ENCODE data around the gene SLC52A3.
"Not testable (repeated sequence)": the region's sequence is repeated elsewhere in the genome, so short reads cannot be mapped to it uniquely, and the experiment has no call there.

The SLC52A3 gene

DNA sequence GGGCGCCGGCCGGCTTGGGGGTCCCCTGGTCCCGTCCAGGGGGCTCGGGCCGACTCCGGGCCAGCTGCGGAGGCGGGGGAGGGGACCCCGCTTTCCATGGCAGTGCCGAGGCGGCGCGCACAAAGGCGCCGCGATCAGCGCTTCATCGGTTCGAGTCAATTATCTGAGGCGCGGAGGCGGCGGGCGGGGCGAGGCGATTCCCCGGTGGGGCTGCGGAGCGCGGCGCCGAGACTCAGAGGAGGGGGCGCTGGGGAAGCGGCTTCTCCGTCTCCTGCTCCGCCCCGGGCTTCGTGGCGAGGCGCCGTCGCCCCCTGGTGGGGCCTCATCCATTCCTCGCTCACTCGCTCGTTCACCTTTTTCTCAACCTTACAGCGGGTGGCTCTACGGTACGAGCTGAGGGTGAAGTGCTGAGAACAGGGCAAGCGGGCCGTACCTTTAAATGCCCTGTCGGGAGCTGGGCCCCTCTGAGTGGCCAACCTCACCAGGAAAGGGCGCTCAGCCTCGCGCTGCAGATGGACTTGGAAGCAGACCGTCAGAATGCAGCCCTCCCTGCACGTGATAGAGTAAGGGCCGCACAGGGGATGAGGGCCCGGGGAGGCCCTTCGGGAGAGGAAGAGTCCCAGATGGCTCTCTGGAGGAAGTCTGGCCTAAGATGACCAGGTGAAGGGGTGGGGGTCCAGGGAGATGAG, 39.9 kb downstream of the SLC52A3 start:
- DNase-seq (ENCODE audit: low spot score), result peak; percentile 33

DNA sequence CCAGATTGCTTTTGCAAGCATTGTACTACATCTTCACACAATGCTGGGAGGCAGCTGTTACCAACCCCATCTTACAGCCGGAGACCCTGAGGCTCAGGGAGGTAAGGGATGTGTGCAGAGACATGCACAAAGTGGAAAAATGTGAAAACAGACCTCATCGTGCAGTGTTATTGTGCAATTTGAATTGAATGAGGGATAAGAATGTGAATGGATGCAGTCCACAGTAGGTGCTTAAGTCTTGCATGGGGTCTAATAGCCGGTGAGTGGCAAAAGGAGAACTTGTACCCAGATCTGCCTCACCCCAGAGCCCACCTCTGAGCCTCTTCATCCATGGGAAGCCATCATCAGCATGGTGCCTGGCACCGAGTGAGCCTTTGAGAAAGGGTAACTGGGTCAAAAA, 42.1 kb downstream of the SLC52A3 start:
- no peak for DNase-seq (ENCODE audit: low spot score)

DNA sequence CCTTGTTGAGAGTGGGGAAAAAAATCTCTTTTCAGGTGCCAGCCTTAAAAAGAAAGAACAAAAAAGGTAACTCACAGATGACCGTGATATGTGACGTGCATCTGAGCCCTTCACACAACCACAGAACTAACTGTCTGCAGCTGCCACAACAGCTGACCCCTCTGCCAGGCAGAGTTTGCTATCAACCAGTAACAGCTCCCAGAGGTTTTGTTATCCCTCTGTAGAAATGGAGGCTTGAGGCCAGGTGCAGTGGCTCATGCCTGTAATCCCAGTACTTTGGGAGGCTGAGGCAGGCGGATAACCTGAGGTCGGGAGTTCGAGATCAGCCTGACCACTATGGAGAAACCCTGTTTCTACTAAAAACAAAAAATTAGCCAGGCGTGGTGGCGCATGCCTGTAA, 42.8 kb downstream of the SLC52A3 start:
- DNase-seq (ENCODE audit: low spot score), result no peak

DNA sequence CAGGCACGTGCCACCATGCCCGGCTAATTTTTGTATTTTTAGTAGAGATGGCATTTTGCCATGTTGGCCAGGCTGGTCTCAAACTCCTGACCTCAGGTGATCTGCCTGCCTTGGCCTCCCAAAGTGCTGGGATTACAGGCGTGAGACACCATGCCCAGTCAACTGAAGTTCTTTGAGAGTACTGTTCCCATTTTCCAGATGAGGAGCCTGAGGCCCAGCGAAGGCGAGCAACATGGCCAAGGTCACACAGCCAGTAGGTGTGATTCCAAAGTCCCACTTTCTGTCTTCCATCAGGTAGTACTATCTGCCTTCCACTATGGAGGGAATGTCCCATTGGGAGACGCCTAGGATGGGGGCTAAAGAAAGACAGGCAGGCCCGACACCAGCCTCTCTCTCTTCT, 43.5 kb downstream of the SLC52A3 start:
- DNase-seq (ENCODE audit: low spot score), result not testable (repeated sequence)

DNA sequence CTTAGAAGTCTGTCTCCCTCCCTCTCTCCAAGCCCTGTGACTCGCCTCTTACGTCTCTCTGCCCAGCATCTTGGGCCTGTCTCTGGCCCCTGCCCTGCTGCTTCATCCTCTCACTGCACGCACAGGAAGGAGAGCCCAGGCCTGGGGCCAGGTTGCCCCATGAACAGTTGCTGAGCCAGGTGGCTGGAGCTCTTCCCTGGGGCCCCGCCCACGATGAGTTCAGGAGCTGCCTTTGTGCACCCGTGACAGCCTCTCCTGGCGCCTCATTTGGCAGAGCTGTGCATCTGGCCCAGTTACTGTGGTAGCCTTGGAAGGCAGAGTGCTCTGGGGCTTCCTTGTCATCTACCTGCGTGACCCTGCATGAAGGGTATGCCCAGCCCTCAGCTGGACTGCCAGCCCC, 44.5 kb downstream of the SLC52A3 start:
- no peak for DNase-seq (ENCODE audit: low spot score)

DNA sequence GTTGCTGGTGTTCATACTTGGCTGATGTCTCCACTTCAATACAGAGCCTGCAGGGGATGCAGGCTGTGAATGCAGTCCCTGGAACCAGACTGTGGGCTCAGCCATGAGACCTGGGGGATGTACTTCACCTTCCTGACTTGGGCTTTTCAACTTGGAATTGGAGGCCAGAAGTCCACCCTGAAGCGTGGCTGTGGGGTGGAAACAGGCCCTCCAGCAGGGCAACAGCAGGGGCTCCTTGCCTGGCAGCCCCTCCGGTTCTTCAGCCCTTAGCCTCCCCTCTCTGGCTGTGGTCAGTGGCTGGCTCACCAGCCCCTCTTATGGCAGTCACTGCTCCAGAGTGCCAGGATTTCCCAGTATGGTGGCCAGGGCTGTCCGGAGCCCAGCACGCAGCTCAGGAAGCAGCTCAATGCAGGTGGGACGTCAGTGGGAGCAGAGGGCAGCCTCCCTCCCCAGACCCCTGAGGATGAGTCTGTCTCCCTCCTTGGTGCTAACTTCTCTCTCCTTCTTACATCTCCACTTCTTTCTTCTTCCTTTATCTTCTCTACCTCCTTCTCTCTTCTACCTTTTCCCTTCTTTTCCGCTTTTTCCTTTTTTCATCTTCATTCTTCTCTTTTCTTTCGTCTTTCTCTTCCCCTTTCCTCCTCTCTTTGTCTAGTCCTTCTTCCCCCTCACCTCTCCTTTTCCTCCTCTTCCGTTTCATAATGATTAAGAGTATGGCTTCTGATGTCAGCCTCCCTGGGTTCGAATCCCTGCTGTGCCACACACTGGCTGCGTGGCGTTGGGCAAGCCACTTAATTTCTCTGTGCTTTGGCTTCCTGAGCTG, 45.3 kb downstream of the SLC52A3 start:
- DNase-seq (ENCODE audit: low spot score), result no peak

DNA sequence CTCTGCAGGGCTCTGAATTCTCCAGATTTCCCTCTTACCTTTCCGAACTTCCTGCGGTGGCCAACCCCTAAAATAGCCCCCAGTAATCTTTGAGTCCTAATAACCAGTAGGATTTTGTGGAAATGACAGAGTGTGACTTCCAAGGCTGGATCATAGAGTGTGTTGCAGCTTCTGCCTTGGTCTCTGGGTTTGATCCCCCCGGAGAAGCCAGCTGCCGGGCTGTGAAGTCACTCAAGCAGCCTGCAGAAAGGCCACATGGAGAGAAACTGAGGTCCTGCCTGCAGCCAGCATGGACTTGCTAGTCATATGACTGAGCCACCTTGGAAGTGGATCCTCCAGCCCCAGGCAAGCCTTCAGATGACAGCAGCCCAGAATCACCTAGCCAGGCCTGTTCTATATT, 46.4 kb downstream of the SLC52A3 start:
- no peak for DNase-seq (ENCODE audit: low spot score)

DNA sequence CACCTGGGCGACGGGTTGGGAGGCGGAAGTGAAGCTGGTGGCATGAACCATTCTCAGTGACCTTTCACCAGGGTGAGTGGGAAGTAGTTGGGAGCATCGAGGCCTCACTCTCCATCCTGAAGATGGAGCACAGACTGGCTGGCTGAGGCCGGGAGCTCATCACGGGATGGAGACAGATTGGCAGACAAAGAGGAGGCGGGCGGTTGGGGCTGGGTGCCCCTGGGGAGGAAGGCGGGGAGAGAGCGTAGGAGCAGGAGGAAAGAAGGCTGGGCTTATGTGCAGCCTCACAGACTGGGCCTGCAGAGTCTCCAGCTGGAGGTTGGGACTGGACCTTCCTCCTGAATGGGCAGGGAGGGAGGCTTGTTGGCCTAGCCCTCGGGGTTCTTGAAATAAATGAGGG, 48.5 kb downstream of the SLC52A3 start:
- peak; percentile 60 for DNase-seq (ENCODE audit: low spot score)

DNA sequence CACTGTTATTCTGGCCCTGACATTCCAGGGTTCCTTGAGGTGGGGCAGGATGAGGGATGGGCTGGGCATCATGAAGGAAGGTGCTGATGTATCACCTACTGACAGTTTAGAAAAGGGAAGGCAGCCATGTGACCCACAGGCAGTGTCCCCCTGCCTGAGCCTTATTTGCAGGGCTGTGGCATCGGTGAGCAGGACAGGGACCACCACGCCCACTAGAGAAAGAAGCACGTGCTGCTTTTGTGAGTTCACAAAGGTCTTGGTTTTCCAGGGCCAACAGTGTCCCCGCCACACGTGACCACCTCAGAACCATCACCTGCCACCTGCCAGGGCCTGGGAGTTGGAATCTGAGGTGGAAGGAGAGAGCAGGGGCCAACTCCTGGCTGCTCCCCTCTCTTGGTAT, 49.2 kb downstream of the SLC52A3 start:
- no peak for DNase-seq (ENCODE audit: low spot score)

DNA sequence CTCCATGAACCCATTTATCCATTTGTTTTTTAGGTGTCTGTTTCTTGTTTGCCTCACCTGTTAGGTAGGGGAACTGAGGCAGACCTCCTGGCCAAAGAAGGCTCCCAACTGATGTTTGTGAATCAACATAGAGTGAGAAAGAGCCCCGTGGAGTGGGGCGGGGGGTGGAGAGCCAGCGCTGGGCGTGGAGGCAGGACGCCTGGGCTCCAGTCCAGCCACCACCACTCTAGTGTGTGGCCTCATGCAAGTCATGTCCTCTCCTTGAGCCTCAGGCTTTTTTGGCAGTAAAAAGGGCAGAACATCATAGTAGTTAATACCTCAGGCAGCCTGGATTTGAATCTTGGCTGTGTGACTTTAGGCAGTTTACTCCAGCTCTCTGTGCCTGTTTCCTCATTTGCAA, 50.5 kb downstream of the SLC52A3 start:
- no peak for DNase-seq (ENCODE audit: low spot score)

DNA sequence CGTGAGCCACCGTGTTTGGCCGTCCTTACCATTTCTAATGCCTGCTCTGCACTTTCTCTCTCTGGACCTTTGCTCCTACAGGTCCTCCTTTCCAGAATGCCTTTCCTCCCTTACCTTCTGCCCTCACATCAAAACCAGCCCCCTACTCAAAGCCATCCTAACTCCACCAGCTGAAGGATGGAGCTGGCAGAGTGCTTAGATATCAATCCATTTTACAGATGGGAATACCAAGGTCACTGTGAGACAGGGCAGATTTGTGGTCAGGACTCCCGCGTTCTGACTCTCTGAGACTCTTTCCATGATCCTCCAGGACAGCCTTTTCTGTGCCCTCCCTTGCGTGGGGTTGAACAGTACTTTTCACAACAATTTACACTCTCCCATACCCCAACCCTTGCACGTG, 51.0 kb downstream of the SLC52A3 start:
- no peak for DNase-seq (ENCODE audit: low spot score)

DNA sequence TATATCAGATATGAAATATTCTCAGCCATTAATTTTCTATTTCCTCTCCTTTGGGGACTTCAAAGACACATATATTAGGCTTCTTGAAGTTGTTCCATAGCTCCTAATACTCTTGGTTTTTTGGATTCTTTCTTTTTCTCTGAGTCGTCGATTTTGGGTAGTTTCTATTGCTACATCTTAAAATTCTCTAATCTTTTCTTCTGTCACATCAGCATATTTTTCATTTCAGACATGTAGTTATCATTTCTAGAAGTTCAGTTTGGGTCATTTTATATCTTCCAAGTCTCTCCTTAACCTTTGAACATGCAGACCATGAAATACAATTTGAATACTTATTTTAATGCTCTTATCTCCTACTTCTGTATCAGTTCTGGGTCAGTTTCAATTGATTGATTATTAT, 53.8 kb downstream of the SLC52A3 start:
- DNase-seq (ENCODE audit: low spot score), result no peak

DNA sequence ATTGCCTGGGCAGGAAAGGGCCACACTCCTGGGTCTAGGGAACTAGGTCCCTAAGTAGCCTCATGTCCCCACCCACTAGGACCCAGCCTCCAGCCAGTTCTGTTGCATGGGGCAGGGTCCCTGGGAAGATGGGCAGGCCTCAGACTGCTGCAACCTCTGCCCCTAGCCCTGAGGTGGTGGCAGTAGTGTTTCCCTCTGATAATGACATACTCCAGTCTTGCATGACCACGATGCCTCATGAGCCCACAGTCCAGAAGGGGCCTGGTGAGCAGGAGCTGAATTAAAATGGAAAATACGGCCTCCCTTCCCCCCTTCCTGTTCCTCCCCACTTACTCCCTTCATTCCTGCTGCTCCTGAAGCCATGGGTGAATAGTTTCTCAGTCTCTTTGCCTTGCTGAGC, 56.7 kb downstream of the SLC52A3 start:
- no peak for DNase-seq (ENCODE audit: low spot score)

DNA sequence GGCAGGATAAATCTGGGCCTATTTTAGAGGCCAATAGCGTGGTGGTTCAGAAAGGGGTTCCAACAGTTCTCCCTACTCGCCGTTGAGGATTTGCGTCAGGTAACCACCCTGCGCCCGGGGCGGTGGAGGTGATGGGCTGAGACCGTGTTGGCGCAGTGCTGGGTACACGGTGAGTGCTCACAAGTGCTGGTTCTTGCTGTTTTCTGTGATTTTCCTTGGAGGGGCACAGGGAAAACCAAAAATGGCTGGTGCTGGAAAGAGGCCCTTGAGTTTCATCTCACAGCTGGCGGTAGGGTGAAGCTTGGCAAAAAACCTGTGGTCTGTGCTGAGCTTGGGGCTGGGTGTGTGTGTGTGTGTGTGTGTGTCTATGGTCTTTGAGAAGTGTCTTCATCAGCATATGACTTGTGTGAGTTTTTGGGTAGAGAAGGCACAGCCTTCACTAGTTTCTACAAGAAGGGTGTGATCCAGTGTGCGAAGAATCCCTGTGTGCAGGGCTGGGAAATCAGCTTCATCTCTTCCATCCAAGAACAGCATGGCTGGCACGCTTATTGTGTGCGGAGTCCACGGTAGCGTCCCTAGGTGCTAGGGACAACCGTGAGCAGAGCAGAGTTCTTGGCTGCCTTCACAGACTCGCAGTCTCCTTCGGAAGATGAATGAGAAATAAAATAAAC, 57.4 kb downstream of the SLC52A3 start:
- no peak for DNase-seq (ENCODE audit: low spot score)

Data from COLO829 (cell line).